IMR-90 (cell line): ENCODE data around the gene TRAPPC3L. TPM values are rescaled to one million over a fixed set of nuclear protein-coding genes. Genes with fewer than 3 reads are reported as not detected.

Source experiments
- ATAC-seq: fragments of 200-7000 bp; cut with Tn5 transposase; 2 replicates; pipeline ENCODE4 v1.9.1; 2020; ENCODE audit warnings: low read depth, mild to moderate bottlenecking, moderate library complexity
- BruUV-seq: library from RNA; stranded (reverse); fragments of 400-500 nt; replicated peaks from 2 replicates; lab custom pipeline; 2021; lab: Mats Ljungman, UMichigan
- CTCF ChIA-PET: fragments of 300-600 bp; formaldehyde crosslinking; extraction: SDS; loops from one replicate; lab custom pipeline; 2021; ENCODE audit warnings: antibody characterized with exemption; lab: Yijun Ruan, JAX
- POLR2A ChIA-PET: fragments of 300-600 bp; sonication (Branson Sonifier 250); formaldehyde crosslinking; loops from one replicate; lab custom pipeline; 2022; ENCODE audit warnings: antibody characterized with exemption; ENCODE audit not compliant: unreplicated experiment; lab: Charles Lee
- DNase-seq: peaks from one replicate; pipeline ENCODE4 v3.0.0; 2013
- H2AFZ ChIP-seq: replicated peaks from 2 replicates; pipeline ENCODE3; 2013; ENCODE audit warnings: low read length, mild to moderate bottlenecking; ENCODE audit not compliant: poor library complexity
- H2AK5ac ChIP-seq: 2 replicates; pipeline ENCODE4 v1.6.1; 2013; ENCODE audit warnings: low read depth, low read length, inconsistent platforms
- H2AK9ac ChIP-seq: replicated peaks from 2 replicates; pipeline ENCODE3; 2013; ENCODE audit warnings: mild to moderate bottlenecking, low read depth, low read length, moderate library complexity; ENCODE audit not compliant: poor library complexity
- H2BK120ac ChIP-seq: 2 replicates; pipeline ENCODE4 v1.6.1; 2013; ENCODE audit warnings: low read depth, low read length, inconsistent platforms
- H2BK15ac ChIP-seq: 3 replicates; pipeline ENCODE4 v1.6.1; 2013; ENCODE audit warnings: low read depth, low read length, inconsistent platforms
- H2BK20ac ChIP-seq: 2 replicates; pipeline ENCODE4 v1.6.1; 2013; ENCODE audit warnings: low read depth, mild to moderate bottlenecking, inconsistent platforms, low read length, moderate library complexity
- H2BK5ac ChIP-seq: 2 replicates; pipeline ENCODE4 v1.6.1; 2013; ENCODE audit warnings: mild to moderate bottlenecking, low read depth, low read length, inconsistent platforms; ENCODE audit not compliant: poor library complexity, severe bottlenecking
- H3K14ac ChIP-seq: replicated peaks from 2 replicates; pipeline ENCODE4 v1.6.1; 2013; ENCODE audit warnings: low read depth, low read length, inconsistent platforms
- H3K18ac ChIP-seq: 2 replicates; pipeline ENCODE4 v1.6.1; 2013; ENCODE audit warnings: low read depth, low read length, control low read depth
- H3K23ac ChIP-seq: 2 replicates; pipeline ENCODE4 v1.6.1; 2013; ENCODE audit warnings: low read depth, low read length, inconsistent platforms
- H3K27ac ChIP-seq: 2 replicates; pipeline ENCODE4 v1.5.1; 2013; ENCODE audit warnings: mild to moderate bottlenecking, control low read depth, low read length; ENCODE audit not compliant: insufficient read depth
- H3K27me3 ChIP-seq: 2 replicates; pipeline ENCODE4 v1.6.1; 2013; ENCODE audit warnings: low read length; ENCODE audit not compliant: control insufficient read depth, insufficient read depth
- H3K36me3 ChIP-seq: 2 replicates; pipeline ENCODE4 v1.6.1; 2013; ENCODE audit warnings: low read length, mixed read lengths; ENCODE audit not compliant: control insufficient read depth, insufficient read depth
- H3K4ac ChIP-seq: 2 replicates; pipeline ENCODE4 v1.6.1; 2013; ENCODE audit warnings: low read depth, low read length, inconsistent platforms
- H3K4me1 ChIP-seq: 2 replicates; pipeline ENCODE4 v1.6.1; 2013; ENCODE audit warnings: low read length, mixed read lengths; ENCODE audit not compliant: control insufficient read depth, insufficient read depth
- H3K4me2 ChIP-seq: 2 replicates; pipeline ENCODE4 v1.6.1; 2013; ENCODE audit warnings: low read depth, mild to moderate bottlenecking, control low read depth, low read length, moderate library complexity
- H3K4me3 ChIP-seq: 2 replicates; pipeline ENCODE4 v1.5.1; 2013; ENCODE audit warnings: low read depth, mild to moderate bottlenecking, control low read depth, low read length, moderate library complexity; ENCODE audit not compliant: insufficient read depth
- H3K56ac ChIP-seq: 2 replicates; pipeline ENCODE4 v1.6.1; 2013; ENCODE audit warnings: low read length, inconsistent platforms; ENCODE audit not compliant: insufficient read depth; ENCODE audit errors: extremely low read depth
- H3K79me1 ChIP-seq, 2 experiments: 2 replicates each; pipeline ENCODE4 v1.6.1; 2013; ENCODE audit warnings: low read length in 2 of 2, inconsistent platforms in 1 of 2, low read depth in 1 of 2
- H3K9ac ChIP-seq: 2 replicates; pipeline ENCODE4 v1.6.1; 2013; ENCODE audit warnings: low read depth, low read length, control low read depth
- H3K9me1 ChIP-seq: 2 replicates; pipeline ENCODE4 v1.6.1; 2013; ENCODE audit warnings: low read length, inconsistent platforms; ENCODE audit not compliant: insufficient read depth
- H3K9me3 ChIP-seq: 2 replicates; pipeline ENCODE4 v1.6.1; 2013; ENCODE audit warnings: low read length; ENCODE audit not compliant: control insufficient read depth, insufficient read depth
- H4K20me1 ChIP-seq: 2 replicates; pipeline ENCODE4 v1.6.1; 2013; ENCODE audit warnings: low read length, inconsistent platforms; ENCODE audit not compliant: insufficient read depth
- H4K5ac ChIP-seq: 2 replicates; pipeline ENCODE4 v1.6.1; 2013; ENCODE audit warnings: mild to moderate bottlenecking, low read depth, low read length, control low read depth
- H4K8ac ChIP-seq, 2 experiments: 2 replicates each; pipeline ENCODE4 v1.6.1; 2013; ENCODE audit warnings: low read depth in 2 of 2, low read length in 2 of 2, control low read depth in 1 of 2, inconsistent platforms in 1 of 2
- H4K91ac ChIP-seq: 2 replicates; pipeline ENCODE4 v1.6.1; 2013; ENCODE audit warnings: low read depth, low read length, inconsistent platforms; ENCODE audit not compliant: insufficient read depth
- BHLHE40 ChIP-seq: fragments of 150-350 bp; IDR thresholded peaks from 2 replicates; pipeline ENCODE4 v1.6.1; 2016; ENCODE audit warnings: mild to moderate bottlenecking, low read depth, low read length
- CEBPB ChIP-seq: IDR thresholded peaks from 2 replicates; pipeline ENCODE4 v1.6.1; 2012; ENCODE audit warnings: low read depth, low read length, improper control_type of control experiment
- CHD1 ChIP-seq: IDR thresholded peaks from 2 replicates; pipeline ENCODE4 v1.6.1; 2012; ENCODE audit warnings: low read depth, low read length, improper control_type of control experiment
- FOS ChIP-seq: fragments of 150-350 bp; IDR thresholded peaks from 2 replicates; pipeline ENCODE4 v1.6.1; 2016; ENCODE audit warnings: low read depth, low read length
- MAZ ChIP-seq: IDR thresholded peaks from 2 replicates; pipeline ENCODE4 v1.6.1; 2012; ENCODE audit warnings: low read depth, mild to moderate bottlenecking, low read length, improper control_type of control experiment, moderate library complexity, borderline replicate concordance
- MXI1 ChIP-seq: IDR thresholded peaks from 2 replicates; pipeline ENCODE4 v1.6.1; 2012; ENCODE audit warnings: low read depth, mild to moderate bottlenecking, low read length, moderate library complexity, borderline replicate concordance
- NFE2L2 ChIP-seq: fragments of 150-350 bp; IDR thresholded peaks from 2 replicates; pipeline ENCODE4 v1.6.1; 2016; ENCODE audit warnings: low read depth, mild to moderate bottlenecking, low read length
- RAD21 ChIP-seq: IDR thresholded peaks from 2 replicates; pipeline ENCODE4 v1.6.1; 2012; ENCODE audit warnings: low read length, improper control_type of control experiment
- RCOR1 ChIP-seq: IDR thresholded peaks from 2 replicates; pipeline ENCODE4 v1.6.1; 2012; ENCODE audit warnings: mild to moderate bottlenecking, low read length, improper control_type of control experiment; ENCODE audit not compliant: insufficient replicate concordance
- RFX5 ChIP-seq: IDR thresholded peaks from 2 replicates; pipeline ENCODE4 v1.8.0; 2012; ENCODE audit warnings: low read depth, mild to moderate bottlenecking, low read length, moderate library complexity
- SMC3 ChIP-seq: fragments of 150-350 bp; IDR thresholded peaks from 2 replicates; pipeline ENCODE4 v1.6.1; 2016; ENCODE audit warnings: low read depth, mild to moderate bottlenecking, antibody characterized with exemption, low read length, moderate library complexity
- WGBS, 2 experiments: methylation state at CpG; one replicate each; pipeline versions ENCODE4 v1.1.5 to v1.1.7; 2013; ENCODE audit warnings: missing lambda C conversion rate in 2 of 2; ENCODE audit not compliant: insufficient read length in 1 of 2; ENCODE audit errors: extremely low coverage in 2 of 2; 5-methylcytosine and 5-hydroxymethylcytosine counted together
- dilution Hi-C: fragments of 300-500 bp; cut with HindIII; formaldehyde crosslinking; loops from one replicate; pipeline ENCODE4 v1.14.3; 2018; ENCODE audit warnings: low sequenced_read_pairs; ENCODE audit not compliant: unreplicated experiment
- in situ Hi-C: fragments of 300-500 bp; cut with MboI; formaldehyde crosslinking; loops from 3 replicates; pipeline ENCODE4 v1.14.3; 2019; ENCODE audit warnings: low sequenced_read_pairs, inconsistent platforms, mixed read lengths
- intact Hi-C: fragments of 100-400 bp; cut with micrococcal nuclease; formaldehyde crosslinking; loops from 2 replicates; pipeline ENCODE4 v1.10.0; 2022
- polyA plus RNA-seq, 3 experiments: library from polyadenylated mRNA; depleted of rRNA; stranded (reverse); fragments of >200 nt; gene quantifications; 2 replicates each; pipeline ENCODE4 v1.2.3, GENCODE V29; 2012; ENCODE audit warnings: low replicate concordance in 1 of 3
- total RNA-seq: library from RNA; depleted of rRNA; stranded (reverse); fragments of >200 nt; gene quantifications from 2 replicates; pipeline ENCODE4 v1.2.3, GENCODE V29; 2012
- TF ChIP-seq, protein P1 (sequence below): fragments of 150-350 bp; IDR thresholded peaks from 2 replicates; pipeline ENCODE4 v1.6.1; 2016; ENCODE audit warnings: low read depth, mild to moderate bottlenecking, low read length, moderate library complexity, borderline replicate concordance
- TF ChIP-seq, protein P2 (sequence below): conservative IDR thresholded peaks from 2 replicates; pipeline ENCODE4 v1.5.1; 2012; ENCODE audit warnings: mild to moderate bottlenecking, low read depth, low read length, improper control_type of control experiment

TRAPPC3L gene
- total and polyA plus RNA-seq, 2 of the 4 experiments (the other 2 are of a cell fraction): 0.03 TPM; not detected in 1

DNA sequence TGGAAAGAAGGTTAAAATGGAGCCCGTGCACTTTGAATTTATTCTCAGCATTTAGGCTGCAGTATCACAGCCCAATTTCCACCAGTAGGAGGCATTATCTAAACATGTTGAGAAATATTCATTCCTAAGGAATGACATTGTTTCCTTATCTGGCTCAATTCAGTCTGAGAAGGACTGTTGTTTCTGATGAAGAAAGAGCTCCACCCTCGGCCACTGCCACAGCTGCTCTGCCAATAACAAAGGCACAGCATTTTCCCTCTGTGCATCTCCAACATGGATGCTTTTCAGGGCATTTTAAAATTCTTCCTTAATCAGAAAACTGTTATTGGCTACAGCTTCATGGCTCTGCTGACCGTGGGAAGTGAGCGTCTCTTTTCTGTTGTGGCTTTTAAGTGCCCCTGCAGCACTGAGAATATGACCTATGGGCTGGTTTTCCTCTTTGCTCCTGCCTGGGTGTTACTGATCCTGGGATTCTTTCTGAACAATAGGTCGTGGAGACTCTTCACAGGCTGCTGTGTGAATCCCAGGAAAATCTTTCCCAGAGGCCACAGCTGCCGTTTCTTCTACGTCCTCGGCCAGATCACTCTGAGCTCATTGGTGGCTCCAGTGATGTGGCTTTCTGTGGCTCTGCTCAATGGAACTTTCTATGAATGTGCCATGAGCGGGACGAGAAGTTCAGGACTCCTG is 33.9 kb downstream of the TRAPPC3L start, which contains the start of gene CALHM5:
CALHM5 (plus strand) TSS at position 216 of the 687 bp plus-strand sequence; CDS start at position 274, 58 bp downstream.
- no peaks in the 10 kb centered on the region for H4K20me1 ChIP-seq
- peak within 1 kb of the TSS; percentile 92 for H3K27ac ChIP-seq
- H4K91ac ChIP-seq: peak within 1 kb of the TSS; percentile 74
- H2AFZ ChIP-seq: peak within 1 kb of the TSS; percentile 86
- peak within 1 kb of the TSS; percentile 27 to 84 for H4K8ac ChIP-seq
- peak within 1 kb of the TSS; percentile 91 for H3K4ac ChIP-seq
- H3K18ac ChIP-seq: peak within 1 kb of the TSS; percentile 43
- peak within 1 kb of the TSS; percentile 82 for H2BK5ac ChIP-seq
- H2BK15ac ChIP-seq: peak within 1 kb of the TSS; percentile 54; the same call in 2 of the 3 replicates
- no peaks in the 10 kb centered on the region for H3K9me3 ChIP-seq
- ATAC-seq: peak; percentile 86
- H3K9me1 ChIP-seq: peaks cover 15% of the 10 kb centered on the region
- 17% methylated on average over 1 of the region's 10 CpGs; no CpG with 5 or more reads in 1 of the 2 experiments for WGBS, 2 experiments
- peak within 1 kb of the TSS; percentile 80 for H3K9ac ChIP-seq
- peak within 1 kb of the TSS; percentile 88 for H3K23ac ChIP-seq
- H3K56ac ChIP-seq: peak within 1 kb of the TSS; percentile 90
- H3K14ac ChIP-seq: peak within 1 kb of the TSS; percentile 91
- intact Hi-C loops: loop anchor here (1.0 to 5.0 kb wide), 4 partner anchors 19 to 141 kb away; partner anchors contain the start of gene DSE
- no peaks in the 10 kb centered on the region for H3K27me3 ChIP-seq
- H3K79me1 ChIP-seq: peaks cover 21 to 33% of the 10 kb centered on the region in 2 experiments
- H3K36me3 ChIP-seq: peaks cover 3% of the 10 kb centered on the region
- CTCF ChIA-PET: interaction anchor here (0.6 to 2.3 kb wide), 14 partner anchors 9 to 243 kb away, joined by 3 to 10 read pairs (median 4); no protein-coding TSS in a partner anchor
- peaks cover 5% of the 10 kb centered on the region for H3K4me1 ChIP-seq
- dilution Hi-C loops: no loop called here
- POLR2A ChIA-PET: no interaction called here
- H3K4me2 ChIP-seq: peak within 1 kb of the TSS; percentile 90
- H2BK20ac ChIP-seq: peak within 1 kb of the TSS; percentile 65
- H3K4me3 ChIP-seq: peak within 1 kb of the TSS; percentile 51
- H2AK5ac ChIP-seq: peak within 1 kb of the TSS; percentile 57
- in situ Hi-C loops: no loop called here
- peak; percentile 94 for DNase-seq
- H2BK120ac ChIP-seq: peak within 1 kb of the TSS; percentile 52
- H4K5ac ChIP-seq: peak within 1 kb of the TSS; percentile 69
- TF ChIP-seq BHLHE40 (no peak), RFX5 (no peak), MXI1 (no peak), CEBPB (peak; percentile 97), SMC3 (peak; percentile 55), NFE2L2 (no peak), FOS (peak; percentile 64; the same call in 1 of the 2 replicates), CHD1 (no peak), RCOR1 (peak; percentile 44), MAZ (no peak), RAD21 (peak; percentile 50)
- TF ChIP-seq, protein P1, sequence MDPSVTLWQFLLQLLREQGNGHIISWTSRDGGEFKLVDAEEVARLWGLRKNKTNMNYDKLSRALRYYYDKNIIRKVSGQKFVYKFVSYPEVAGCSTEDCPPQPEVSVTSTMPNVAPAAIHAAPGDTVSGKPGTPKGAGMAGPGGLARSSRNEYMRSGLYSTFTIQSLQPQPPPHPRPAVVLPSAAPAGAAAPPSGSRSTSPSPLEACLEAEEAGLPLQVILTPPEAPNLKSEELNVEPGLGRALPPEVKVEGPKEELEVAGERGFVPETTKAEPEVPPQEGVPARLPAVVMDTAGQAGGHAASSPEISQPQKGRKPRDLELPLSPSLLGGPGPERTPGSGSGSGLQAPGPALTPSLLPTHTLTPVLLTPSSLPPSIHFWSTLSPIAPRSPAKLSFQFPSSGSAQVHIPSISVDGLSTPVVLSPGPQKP: no peak
- TF ChIP-seq, protein P2, sequence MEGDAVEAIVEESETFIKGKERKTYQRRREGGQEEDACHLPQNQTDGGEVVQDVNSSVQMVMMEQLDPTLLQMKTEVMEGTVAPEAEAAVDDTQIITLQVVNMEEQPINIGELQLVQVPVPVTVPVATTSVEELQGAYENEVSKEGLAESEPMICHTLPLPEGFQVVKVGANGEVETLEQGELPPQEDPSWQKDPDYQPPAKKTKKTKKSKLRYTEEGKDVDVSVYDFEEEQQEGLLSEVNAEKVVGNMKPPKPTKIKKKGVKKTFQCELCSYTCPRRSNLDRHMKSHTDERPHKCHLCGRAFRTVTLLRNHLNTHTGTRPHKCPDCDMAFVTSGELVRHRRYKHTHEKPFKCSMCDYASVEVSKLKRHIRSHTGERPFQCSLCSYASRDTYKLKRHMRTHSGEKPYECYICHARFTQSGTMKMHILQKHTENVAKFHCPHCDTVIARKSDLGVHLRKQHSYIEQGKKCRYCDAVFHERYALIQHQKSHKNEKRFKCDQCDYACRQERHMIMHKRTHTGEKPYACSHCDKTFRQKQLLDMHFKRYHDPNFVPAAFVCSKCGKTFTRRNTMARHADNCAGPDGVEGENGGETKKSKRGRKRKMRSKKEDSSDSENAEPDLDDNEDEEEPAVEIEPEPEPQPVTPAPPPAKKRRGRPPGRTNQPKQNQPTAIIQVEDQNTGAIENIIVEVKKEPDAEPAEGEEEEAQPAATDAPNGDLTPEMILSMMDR: peak; percentile 85
- peak within 1 kb of the TSS; percentile 20 for H2AK9ac ChIP-seq
- TSS peak; percentile 77 for BruUV-seq
